ENCODE results near the gene KDM6A.
"Not testable (repeated sequence)": the region's sequence is repeated elsewhere in the genome, so short reads cannot be mapped to it uniquely, and the experiment has no call there.

Gene KDM6A

GRCh38 chrX:44884944-44885343 lies 12.0 kb downstream of the KDM6A start:
- no peaks in the 10 kb centered on the region for H3K27me3 ChIP-seq (ENCODE audit: insufficient read depth, low read length)
- H4K20me1 ChIP-seq (ENCODE audit: insufficient read depth, low read length): no peaks in the 10 kb centered on the region
- H3K79me2 ChIP-seq (ENCODE audit: insufficient read depth, low read length): peaks cover 98% of the 10 kb centered on the region

GRCh38 chrX:44889824-44890223 lies 16.8 kb downstream of the KDM6A start:
- Histone ChIP-seq H3K9ac (ENCODE audit: low read length) (no peak overlapping the region), H2AFZ (ENCODE audit: low read length) (no peak overlapping the region), H3F3A (ENCODE audit: insufficient read depth, low read length) (no peaks in the 10 kb centered on the region), H3K9me3 (ENCODE audit: low read length) (no peaks in the 10 kb centered on the region), H3K36me3 (ENCODE audit: insufficient read depth, low read length) (no peaks in the 10 kb centered on the region; the same call in 1 of the 2 replicates), H3K4me1 (ENCODE audit: insufficient read depth, low read length, severe bottlenecking) (peaks cover 8% of the 10 kb centered on the region), H3K27me3 (ENCODE audit: insufficient read depth, low read length) (no peaks in the 10 kb centered on the region), H3K4me2 (ENCODE audit: low read length) (no peak overlapping the region), H3K79me2 (ENCODE audit: insufficient read depth, low read length) (peaks cover 90% of the 10 kb centered on the region), H4K20me1 (ENCODE audit: insufficient read depth, low read length) (no peaks in the 10 kb centered on the region), H3K9me2 (ENCODE audit: low read depth, low read length) (no peaks in the 10 kb centered on the region), H3K27ac (ENCODE audit: low read depth, low read length, poor library complexity, severe bottlenecking) (no peak overlapping the region), H3K4me3 (ENCODE audit: low read depth, low read length, poor library complexity, severe bottlenecking) (no peak overlapping the region)
- TF ChIP-seq CTCF (IDR thresholded peaks at IDR 0.05; ENCODE audit: low read length): no peak
- no peak for TF ChIP-seq EZH2 (IDR thresholded peaks at IDR 0.05; ENCODE audit: borderline replicate concordance, low read length)

More at GRCh38 chrX:44884944-44885343, 12.0 kb downstream of the KDM6A start:
- no peak overlapping the region for H2AFZ ChIP-seq (ENCODE audit: low read length)
- H3K4me3 ChIP-seq (ENCODE audit: low read depth, low read length, poor library complexity, severe bottlenecking): no peak overlapping the region
- H3K9me3 ChIP-seq (ENCODE audit: low read length): no peaks in the 10 kb centered on the region
- H3K36me3 ChIP-seq (ENCODE audit: insufficient read depth, low read length): no peaks in the 10 kb centered on the region; the same call in 1 of the 2 replicates
- H3K4me1 ChIP-seq (ENCODE audit: insufficient read depth, low read length, severe bottlenecking): peaks cover 6% of the 10 kb centered on the region
- H3K4me2 ChIP-seq (ENCODE audit: low read length): no peak overlapping the region
- H3F3A ChIP-seq (ENCODE audit: insufficient read depth, low read length): no peaks in the 10 kb centered on the region
- no peaks in the 10 kb centered on the region for H3K9me2 ChIP-seq (ENCODE audit: low read depth, low read length)
- TF ChIP-seq CTCF (IDR thresholded peaks at IDR 0.05; ENCODE audit: low read length) (no peak), EZH2 (IDR thresholded peaks at IDR 0.05; ENCODE audit: borderline replicate concordance, low read length) (no peak)
- no peak overlapping the region for H3K27ac ChIP-seq (ENCODE audit: low read depth, low read length, poor library complexity, severe bottlenecking)
- H3K9ac ChIP-seq (ENCODE audit: low read length): no peak overlapping the region

GRCh38 chrX:44890247-44890646 lies 17.3 kb downstream of the KDM6A start:
- no peaks in the 10 kb centered on the region for H3K9me2 ChIP-seq (ENCODE audit: low read depth, low read length)
- no peak overlapping the region for H3K27ac ChIP-seq (ENCODE audit: low read depth, low read length, poor library complexity, severe bottlenecking)
- H4K20me1 ChIP-seq (ENCODE audit: insufficient read depth, low read length): no peaks in the 10 kb centered on the region
- H3K27me3 ChIP-seq (ENCODE audit: insufficient read depth, low read length): no peaks in the 10 kb centered on the region
- no peaks in the 10 kb centered on the region for H3F3A ChIP-seq (ENCODE audit: insufficient read depth, low read length)
- no peaks in the 10 kb centered on the region; the same call in 1 of the 2 replicates for H3K36me3 ChIP-seq (ENCODE audit: insufficient read depth, low read length)
- peaks cover 8% of the 10 kb centered on the region for H3K4me1 ChIP-seq (ENCODE audit: insufficient read depth, low read length, severe bottlenecking)
- no peaks in the 10 kb centered on the region for H3K9me3 ChIP-seq (ENCODE audit: low read length)
- H3K9ac ChIP-seq (ENCODE audit: low read length): no peak overlapping the region
- TF ChIP-seq CTCF (IDR thresholded peaks at IDR 0.05; ENCODE audit: low read length) (no peak), EZH2 (IDR thresholded peaks at IDR 0.05; ENCODE audit: borderline replicate concordance, low read length) (no peak)
- H3K4me3 ChIP-seq (ENCODE audit: low read depth, low read length, poor library complexity, severe bottlenecking): no peak overlapping the region
- no peak overlapping the region for H3K4me2 ChIP-seq (ENCODE audit: low read length)
- no peak overlapping the region for H2AFZ ChIP-seq (ENCODE audit: low read length)
- peaks cover 88% of the 10 kb centered on the region for H3K79me2 ChIP-seq (ENCODE audit: insufficient read depth, low read length)

- H3K9ac ChIP-seq (ENCODE audit: low read length); H3K4me2 ChIP-seq (ENCODE audit: low read length); H3K4me3 ChIP-seq (ENCODE audit: low read depth, low read length, poor library complexity, severe bottlenecking); H3K9me2 ChIP-seq (ENCODE audit: low read depth, low read length); H3K27ac ChIP-seq (ENCODE audit: low read depth, low read length, poor library complexity, severe bottlenecking); H2AFZ ChIP-seq (ENCODE audit: low read length); H3K27me3 ChIP-seq (ENCODE audit: insufficient read depth, low read length); H4K20me1 ChIP-seq (ENCODE audit: insufficient read depth, low read length); H3K36me3 ChIP-seq (ENCODE audit: insufficient read depth, low read length); H3K4me1 ChIP-seq (ENCODE audit: insufficient read depth, low read length, severe bottlenecking); H3F3A ChIP-seq (ENCODE audit: insufficient read depth, low read length); H3K9me3 ChIP-seq (ENCODE audit: low read length): not testable (repeated sequence)
- peaks cover 88% of the 10 kb centered on the region for H3K79me2 ChIP-seq (ENCODE audit: insufficient read depth, low read length)
Measured at GRCh38 chrX:44890687-44891086, 17.7 kb downstream of the KDM6A start.
